NB4 (cell line): ENCODE data around the gene BBS7.

Source experiments
- CTCF ChIP-seq: IDR thresholded peaks from one replicate; pipeline ENCODE4 v1.5.1; 2012; ENCODE audit warnings: low read depth, low read length
- MAX ChIP-seq: IDR thresholded peaks from 2 replicates; pipeline ENCODE4 v1.6.1; 2011; ENCODE audit warnings: low read depth, low read length
- MYC ChIP-seq: IDR thresholded peaks from 2 replicates; pipeline ENCODE4 v1.6.1; 2011; ENCODE audit warnings: low read depth, low read length
- POLR2A ChIP-seq: IDR thresholded peaks from 2 replicates; pipeline ENCODE4 v1.6.1; 2011; ENCODE audit warnings: mild to moderate bottlenecking; ENCODE audit not compliant: insufficient read length; ENCODE audit errors: extremely low read depth

- no peak for TF ChIP-seq CTCF
- TF ChIP-seq MYC = no peak
- TF ChIP-seq MAX = no peak
- TF ChIP-seq POLR2A = no peak
Observed at GRCh38 chr4:121791481-121791880, 78.8 kb downstream of the BBS7 start.
